NCI-H2029 (cell line): ENCODE measurements around the gene LY6G5C.

Experiments used
- DNase-seq: peaks from one replicate; lab custom pipeline; 2025; lab: John Stamatoyannopoulos, UW

The LY6G5C gene

DNA sequence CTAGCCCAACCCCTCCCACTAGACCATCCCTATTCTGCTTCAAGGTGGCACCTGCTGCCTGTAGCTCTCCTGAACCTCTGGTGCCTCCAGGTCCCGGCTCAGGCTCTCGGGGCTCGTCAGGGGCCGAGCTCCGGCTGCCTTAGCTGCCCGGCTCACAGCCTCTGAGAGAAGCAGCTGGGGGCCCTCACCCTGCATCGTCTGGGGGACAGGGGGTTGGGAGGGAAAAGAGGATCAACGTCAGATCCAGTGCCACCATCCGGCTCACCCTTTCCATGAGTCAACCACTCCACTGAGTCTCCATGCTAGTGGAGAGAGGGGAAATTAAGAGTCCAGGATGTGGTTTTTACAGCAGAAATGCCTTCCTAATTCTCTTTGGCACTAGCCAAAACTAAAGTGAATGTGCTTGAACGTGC is 41.4 kb downstream of the LY6G5C start:
- DNase-seq, result no peak

DNA sequence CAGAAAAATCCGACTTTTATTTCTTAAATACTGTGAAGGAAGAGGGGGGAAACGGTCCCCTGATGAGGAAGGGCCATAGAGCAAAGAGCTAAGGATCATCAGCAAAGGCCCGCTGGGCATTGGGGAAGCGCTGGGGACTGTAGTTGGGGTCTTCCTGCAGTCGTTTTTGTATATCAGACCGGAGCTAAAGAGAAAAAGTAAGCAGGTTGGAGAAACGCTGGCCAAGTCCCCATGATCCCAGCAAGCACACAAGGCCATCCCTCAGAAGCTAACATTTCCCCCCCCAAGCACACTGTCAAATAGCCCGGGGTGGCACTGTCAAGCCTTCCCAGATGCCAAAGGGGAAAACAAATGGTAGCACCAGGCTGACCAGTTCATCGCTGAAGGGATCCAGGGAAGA is 41.8 kb downstream of the LY6G5C start:
- DNase-seq, result no peak

DNA sequence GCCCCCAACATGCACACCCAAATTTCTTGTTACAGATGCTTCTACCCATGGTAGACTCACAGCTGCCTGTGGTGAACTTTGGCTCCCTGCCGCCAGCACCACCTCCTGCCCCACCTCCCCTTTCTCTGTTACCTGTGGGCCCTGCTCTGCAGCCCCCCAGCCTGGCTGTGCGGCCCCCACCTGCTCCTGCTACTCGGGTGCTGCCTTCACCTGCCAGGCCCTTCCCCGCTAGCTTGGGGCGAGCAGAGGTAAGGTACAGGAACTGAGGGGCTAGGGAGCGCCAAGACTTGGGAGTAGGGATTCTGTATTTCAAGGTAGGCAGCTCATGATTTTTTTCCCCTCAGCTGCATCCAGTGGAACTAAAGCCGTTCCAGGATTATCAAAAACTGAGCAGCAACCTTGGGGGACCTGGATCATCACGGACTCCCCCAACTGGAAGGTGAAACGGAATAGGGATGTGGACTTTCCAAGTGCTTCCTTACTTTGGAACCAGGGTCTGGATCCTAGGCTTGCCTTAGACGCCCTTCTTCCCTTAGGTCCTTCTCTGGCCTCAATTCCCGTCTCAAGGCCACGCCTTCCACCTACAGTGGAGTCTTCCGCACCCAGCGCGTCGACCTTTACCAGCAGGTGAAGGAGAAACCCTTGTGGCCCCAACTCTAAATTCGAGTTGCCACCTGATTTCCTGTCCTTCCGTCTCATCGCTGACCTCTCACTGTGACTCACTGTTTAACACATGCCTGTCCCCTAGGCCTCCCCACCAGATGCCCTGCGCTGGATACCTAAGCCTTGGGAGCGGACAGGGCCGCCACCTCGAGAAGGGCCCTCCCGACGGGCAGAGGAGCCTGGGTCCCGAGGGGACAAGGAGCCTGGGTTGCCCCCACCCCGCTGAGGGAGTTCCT is 43.9 kb downstream of the LY6G5C start:
- no peak for DNase-seq

DNA sequence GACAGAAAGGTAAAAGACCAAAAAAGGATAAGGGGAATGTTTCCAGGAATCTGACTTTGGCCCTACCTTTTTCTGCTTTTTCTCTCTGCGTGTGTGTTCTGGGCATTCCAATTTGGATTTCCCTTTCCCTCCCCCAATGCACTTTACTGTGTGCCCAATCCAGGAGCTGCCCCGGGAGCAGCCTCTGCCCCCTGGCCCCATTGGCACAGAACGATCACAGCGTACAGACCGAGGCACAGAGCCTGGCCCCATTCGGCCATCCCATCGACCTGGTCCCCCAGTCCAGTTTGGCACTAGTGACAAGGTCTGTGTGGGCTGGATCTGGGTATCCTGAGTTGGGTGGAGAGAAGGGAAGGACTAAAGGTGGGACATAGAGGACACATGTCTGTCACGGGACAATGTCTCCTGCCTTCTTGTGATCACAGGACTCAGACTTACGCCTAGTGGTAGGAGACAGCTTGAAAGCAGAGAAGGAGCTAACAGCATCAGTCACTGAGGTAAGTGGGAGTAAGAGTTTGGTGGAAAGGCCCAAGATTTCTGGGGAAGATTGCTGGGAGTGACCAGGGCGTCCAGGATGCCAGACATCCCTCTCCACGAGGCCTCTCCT is 45.8 kb downstream of the LY6G5C start:
- DNase-seq, result no peak

DNA sequence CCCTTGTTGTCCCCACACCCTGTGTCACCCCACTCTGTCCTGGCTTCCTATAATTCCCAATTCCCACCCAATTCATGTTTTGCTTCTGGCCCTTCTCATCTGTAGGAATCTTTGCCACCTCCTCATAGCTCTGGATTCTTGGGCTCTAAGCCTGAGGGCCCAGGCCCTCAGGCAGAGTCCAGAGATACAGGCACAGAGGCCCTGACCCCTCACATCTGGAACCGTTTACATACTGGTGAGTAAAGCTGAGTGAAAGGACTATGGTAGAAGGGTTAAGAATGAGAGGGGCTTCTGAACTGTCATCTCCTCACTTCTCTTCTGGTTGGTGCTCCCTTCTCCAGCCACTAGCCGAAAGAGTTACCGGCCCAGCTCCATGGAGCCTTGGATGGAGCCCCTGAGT is 46.7 kb downstream of the LY6G5C start:
- no peak for DNase-seq

DNA sequence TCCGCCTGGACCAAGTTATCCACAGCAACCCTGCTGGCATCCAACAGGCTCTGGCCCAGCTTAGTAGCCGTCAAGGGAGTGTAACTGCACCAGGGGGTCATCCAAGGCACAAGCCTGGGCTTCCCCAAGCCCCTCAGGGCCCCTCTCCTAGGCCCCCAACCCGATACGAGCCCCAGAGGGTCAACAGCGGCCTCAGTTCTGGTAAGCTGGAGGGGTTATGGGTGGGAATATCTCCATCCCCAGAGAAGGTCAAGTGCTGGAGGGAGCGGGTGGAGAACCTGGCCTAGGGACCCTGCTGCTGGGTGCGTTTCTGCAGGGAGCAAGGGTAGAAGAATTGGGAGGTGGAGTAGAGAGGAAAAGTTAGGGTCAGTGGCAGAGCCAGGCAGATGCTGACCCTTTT is 47.4 kb downstream of the LY6G5C start:
- DNase-seq, result no peak

DNA sequence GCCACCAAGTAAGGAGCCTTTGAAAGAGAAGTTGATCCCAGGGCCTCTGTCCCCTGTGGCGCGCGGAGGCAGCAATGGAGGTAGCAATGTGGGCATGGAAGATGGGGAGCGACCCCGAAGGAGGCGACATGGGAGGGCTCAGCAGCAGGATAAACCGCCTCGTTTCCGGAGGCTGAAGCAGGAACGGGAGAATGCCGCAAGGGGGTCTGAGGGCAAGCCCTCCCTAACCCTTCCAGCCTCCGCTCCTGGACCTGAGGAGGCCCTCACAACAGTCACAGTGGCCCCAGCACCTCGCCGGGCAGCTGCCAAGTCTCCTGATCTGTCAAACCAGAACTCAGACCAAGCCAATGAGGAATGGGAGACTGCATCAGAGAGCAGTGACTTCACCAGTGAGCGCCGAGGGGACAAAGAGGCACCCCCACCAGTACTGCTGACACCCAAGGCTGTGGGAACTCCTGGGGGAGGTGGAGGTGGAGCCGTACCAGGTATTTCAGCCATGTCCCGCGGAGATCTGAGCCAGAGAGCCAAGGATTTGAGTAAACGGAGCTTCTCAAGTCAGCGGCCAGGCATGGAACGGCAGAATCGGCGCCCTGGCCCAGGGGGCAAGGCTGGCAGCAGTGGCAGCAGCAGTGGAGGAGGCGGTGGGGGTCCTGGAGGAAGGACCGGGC is 48.5 kb downstream of the LY6G5C start:
- DNase-seq, result no peak

DNA sequence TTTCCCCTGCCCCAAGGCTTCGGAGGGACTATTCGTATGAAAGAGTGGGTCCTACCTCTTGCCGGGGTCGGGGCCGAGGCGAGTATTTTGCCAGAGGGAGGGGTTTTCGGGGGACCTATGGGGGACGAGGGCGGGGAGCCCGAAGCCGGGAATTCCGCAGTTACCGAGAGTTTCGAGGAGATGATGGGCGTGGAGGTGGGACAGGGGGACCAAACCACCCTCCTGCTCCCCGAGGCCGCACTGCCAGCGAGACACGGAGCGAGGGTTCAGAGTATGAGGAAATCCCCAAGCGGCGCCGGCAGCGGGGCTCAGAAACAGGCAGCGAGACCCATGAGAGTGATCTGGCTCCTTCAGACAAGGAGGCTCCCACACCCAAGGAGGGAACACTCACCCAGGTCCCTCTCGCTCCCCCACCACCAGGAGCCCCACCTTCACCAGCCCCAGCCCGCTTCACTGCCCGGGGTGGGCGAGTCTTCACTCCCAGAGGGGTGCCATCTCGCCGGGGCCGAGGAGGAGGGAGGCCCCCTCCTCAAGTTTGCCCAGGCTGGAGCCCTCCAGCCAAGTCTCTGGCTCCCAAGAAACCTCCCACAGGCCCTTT is 49.1 kb downstream of the LY6G5C start:
- no peak for DNase-seq

DNA sequence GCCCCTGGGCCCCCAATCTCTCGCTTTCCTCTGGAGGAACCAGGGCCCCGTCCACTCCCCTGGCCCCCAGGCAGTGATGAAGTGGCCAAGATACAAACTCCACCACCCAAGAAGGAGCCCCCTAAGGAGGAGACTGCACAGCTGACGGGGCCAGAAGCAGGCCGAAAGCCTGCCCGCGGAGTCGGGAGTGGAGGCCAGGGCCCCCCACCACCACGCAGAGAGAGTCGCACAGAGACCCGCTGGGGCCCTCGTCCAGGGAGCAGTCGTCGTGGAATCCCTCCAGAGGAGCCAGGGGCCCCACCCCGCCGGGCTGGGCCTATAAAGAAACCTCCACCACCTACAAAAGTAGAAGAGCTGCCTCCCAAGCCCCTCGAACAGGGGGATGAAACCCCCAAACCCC is 49.7 kb downstream of the LY6G5C start:
- no peak for DNase-seq

DNA sequence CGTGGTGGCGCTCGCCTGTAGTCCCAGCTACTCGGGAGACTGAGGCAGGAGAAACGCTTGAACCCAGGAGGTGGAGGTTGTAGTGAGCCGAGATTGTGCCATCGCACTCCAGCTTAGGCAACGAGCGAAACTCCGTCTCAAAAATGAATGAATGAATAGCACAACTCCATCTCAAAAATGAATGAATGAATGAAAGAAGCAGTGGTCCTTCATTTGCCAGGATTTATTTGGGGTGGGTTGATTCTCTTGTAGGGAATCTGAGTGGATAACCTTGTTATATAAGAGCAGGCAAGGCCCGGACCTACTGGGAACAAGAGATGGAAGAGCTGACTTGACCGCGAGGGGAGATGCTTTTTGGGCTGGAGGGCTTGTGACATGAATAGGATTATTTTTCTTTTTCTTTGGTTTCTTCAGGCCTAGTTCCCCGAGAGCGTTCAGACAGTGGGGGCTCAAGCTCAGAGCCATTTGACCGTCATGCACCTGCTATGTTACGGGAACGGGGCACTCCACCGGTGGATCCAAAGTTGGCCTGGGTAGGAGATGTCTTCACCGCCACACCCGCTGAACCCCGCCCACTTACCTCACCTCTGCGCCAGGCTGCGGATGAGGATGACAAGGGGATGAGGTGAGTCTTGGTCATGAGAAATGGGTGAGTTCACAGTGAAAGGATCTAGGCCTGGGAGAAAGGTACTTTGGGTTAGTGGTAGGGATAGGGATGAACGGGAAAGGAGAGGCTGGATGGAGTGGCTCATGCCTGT is 50.5 kb downstream of the LY6G5C start:
- DNase-seq, result no peak

DNA sequence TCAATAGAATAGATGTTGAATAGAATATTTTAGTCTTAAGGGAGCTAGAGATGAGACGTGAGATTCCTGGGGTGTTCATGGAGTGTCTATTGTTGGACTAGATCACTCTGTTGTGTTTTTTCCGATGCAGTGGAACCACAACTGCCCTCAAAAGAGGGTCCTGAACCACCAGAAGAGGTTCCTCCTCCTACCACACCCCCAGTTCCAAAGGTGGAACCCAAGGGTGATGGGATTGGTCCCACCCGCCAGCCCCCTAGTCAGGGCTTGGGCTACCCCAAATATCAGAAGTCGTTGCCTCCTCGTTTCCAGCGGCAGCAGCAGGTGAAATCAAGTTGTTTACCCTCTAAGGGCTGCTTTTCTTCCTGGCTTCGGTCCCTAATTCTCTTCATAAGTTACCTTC is 51.9 kb downstream of the LY6G5C start:
- no peak for DNase-seq

DNA sequence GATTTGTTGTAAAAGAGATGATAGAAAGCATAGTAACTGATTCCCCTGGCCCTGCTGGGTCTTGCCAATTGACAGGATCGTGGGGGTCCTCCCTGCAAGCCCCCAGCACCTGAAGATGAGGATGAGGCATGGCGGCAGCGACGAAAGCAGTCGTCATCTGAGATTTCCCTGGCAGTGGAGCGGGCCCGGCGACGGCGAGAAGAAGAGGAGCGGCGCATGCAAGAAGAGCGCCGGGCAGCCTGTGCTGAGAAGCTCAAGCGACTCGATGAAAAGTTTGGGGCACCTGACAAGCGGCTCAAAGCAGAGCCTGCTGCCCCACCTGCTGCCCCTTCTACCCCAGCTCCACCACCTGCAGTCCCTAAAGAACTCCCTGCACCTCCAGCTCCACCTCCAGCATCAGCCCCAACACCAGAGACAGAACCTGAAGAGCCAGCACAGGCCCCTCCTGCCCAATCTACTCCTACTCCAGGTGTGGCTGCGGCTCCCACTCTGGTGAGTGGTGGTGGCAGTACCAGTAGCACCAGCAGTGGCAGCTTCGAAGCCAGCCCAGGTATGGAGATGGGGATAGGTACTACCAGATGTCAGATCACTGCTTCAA is 53.1 kb downstream of the LY6G5C start:
- no peak for DNase-seq

DNA sequence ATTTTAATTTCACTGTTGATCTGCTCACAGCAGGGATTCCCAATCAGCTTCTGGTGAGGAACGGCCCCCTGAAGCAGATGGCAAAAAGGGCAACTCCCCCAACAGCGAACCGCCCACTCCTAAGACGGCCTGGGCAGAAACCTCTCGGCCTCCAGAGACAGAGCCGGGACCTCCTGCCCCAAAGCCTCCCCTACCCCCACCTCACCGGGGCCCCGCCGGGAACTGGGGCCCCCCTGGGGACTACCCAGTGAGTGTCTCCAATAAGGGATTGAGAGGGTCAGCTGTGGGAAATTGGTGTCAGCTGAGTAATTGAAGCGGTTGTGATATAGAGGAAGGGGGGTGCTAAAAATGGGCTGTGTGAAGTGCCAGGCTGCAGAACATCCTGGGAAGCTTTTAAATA is 53.9 kb downstream of the LY6G5C start:
- DNase-seq, result no peak
